Neural cell (in vitro differentiated cells): ENCODE measurements around the gene SLC25A13.

Experiments
- RAD21 ChIP-seq: fragments of 450-650 bp; conservative IDR thresholded peaks from 2 replicates; pipeline ENCODE4 v1.6.1; 2014; ENCODE audit warnings: antibody characterized with exemption, mild to moderate bottlenecking, moderate library complexity
- TAF1 ChIP-seq: IDR thresholded peaks from 2 replicates; pipeline ENCODE4 v1.6.1; 2012; ENCODE audit warnings: low read depth
- TF ChIP-seq, protein P1 (sequence below): fragments of 450-650 bp; IDR thresholded peaks from 2 replicates; pipeline ENCODE4 v1.5.1; 2014; ENCODE audit warnings: antibody characterized with exemption, mild to moderate bottlenecking, moderate library complexity; ENCODE audit not compliant: poor library complexity, severe bottlenecking

DNA sequence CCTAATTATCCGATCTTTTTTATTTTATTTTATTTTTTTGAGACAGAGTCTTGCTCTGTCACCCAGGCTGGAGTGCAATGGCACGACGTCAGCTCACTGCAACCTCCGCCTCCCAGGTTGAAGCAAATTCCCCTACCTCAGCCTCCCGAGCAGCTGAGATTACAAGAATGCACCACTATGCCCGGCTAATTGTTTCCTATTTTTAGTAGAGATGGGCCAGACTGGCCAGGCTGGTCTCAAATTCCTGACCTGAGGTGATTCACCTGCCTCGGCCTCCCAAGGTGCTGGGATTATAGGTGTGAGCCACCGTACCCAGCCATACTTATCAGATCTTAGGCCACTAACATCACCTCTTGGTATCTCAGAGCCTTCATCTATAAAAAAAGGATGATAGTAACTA, 4.9 kb downstream of the SLC25A13 start:
- TF ChIP-seq, protein P1, sequence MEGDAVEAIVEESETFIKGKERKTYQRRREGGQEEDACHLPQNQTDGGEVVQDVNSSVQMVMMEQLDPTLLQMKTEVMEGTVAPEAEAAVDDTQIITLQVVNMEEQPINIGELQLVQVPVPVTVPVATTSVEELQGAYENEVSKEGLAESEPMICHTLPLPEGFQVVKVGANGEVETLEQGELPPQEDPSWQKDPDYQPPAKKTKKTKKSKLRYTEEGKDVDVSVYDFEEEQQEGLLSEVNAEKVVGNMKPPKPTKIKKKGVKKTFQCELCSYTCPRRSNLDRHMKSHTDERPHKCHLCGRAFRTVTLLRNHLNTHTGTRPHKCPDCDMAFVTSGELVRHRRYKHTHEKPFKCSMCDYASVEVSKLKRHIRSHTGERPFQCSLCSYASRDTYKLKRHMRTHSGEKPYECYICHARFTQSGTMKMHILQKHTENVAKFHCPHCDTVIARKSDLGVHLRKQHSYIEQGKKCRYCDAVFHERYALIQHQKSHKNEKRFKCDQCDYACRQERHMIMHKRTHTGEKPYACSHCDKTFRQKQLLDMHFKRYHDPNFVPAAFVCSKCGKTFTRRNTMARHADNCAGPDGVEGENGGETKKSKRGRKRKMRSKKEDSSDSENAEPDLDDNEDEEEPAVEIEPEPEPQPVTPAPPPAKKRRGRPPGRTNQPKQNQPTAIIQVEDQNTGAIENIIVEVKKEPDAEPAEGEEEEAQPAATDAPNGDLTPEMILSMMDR, result no peak
- TF ChIP-seq TAF1, result no peak
- no peak for TF ChIP-seq RAD21
